ENCODE results near the gene MRC2.

DNA sequence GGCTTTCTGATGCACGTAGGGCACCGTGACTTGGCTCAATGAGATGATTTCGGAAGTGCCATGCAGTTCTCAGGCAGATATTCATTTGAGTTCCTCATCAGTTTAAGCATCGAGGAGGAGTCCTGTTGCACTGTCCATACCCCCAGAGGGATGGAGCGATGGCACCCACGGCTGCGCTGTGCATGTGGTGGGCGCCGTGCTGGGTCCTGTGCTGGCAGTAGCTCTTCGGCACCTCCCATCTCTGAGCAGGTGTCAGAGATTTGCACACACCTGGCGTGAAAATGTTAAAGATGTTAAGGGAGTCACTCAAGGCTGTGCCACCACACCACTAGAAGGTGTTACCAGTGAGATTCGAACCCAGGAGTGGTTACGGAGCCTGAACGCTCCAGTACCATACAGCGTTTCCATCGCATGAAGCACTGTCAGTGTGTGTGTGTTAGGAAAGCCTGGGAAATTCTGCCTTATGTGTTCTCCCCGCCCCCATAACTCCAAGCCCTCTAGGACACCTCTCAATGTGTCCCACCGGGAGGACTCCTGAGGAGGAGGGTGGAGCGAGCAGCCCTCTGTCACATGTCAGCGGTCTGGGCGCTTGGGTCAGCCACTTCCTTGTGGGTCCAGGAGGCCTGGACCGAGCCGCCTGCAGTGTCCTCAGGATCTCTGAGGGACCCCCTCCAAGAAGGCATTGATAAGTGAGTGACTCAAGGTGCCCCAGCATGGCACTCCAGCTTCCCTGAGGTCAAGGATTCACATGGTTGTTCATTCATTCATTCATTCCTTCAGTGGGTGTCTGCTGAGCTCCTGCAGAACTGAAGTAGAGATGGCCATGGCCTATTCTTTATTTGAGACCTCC lies 3.8 kb downstream of the MRC2 start:
- TF ChIP-seq POLR2A (IDR thresholded peaks at IDR 0.05) (no peak), EP300 (IDR thresholded peaks at IDR 0.05) (no peak)

Data from gastroesophageal sphincter (tissue), 2 donors.